GM12878 (cell line): ENCODE measurements around the gene BCORL1. TPM values are rescaled to one million over a fixed set of nuclear protein-coding genes. Genes with fewer than 3 reads are reported as not detected.

Experiments
- ATAC-seq: fragments of 200-7000 bp; cut with Tn5 transposase; 3 replicates; pipeline ENCODE4 v1.9.1; 2020; ENCODE audit warnings: mild to moderate bottlenecking, moderate library complexity
- BruUV-seq: library from RNA; stranded (reverse); fragments of 400-500 nt; replicated peaks from 2 replicates; lab custom pipeline; 2021; lab: Mats Ljungman, UMichigan
- CTCF ChIA-PET: fragments of 300-600 bp; sonication (Branson Sonifier 250); formaldehyde crosslinking; extraction: SDS; loops from one replicate; lab custom pipeline; 2021; ENCODE audit warnings: inconsistent platforms; lab: Yijun Ruan, JAX
- POLR2A ChIA-PET: fragments of 350-600 bp; formaldehyde crosslinking; extraction: SDS; loops from one replicate; lab custom pipeline; 2021; ENCODE audit warnings: inconsistent platforms; lab: Charles Lee
- RAD21 ChIA-PET: fragments of 300-600 bp; sonication (Branson Sonifier 250); formaldehyde crosslinking; loops from one replicate; lab custom pipeline; 2023; ENCODE audit warnings: antibody characterized with exemption; ENCODE audit not compliant: unreplicated experiment; lab: Charles Lee
- SMC1A ChIA-PET: fragments of 300-600 bp; sonication (Branson Sonifier 250); formaldehyde crosslinking; loops from one replicate; lab custom pipeline; 2023; ENCODE audit not compliant: unreplicated experiment, uncharacterized antibody; lab: Charles Lee
- DNase-seq: peaks from one replicate; pipeline ENCODE4 v3.0.0-alpha.2; 2011; ENCODE audit warnings: low read depth, low spot score
- FAIRE-seq: peaks from 3 replicates; lab custom pipeline; 2011; peaks lifted over from hg19 to GRCh38; lab: Jason Lieb, UNC
- H2AFZ ChIP-seq: 2 replicates; pipeline ENCODE4 v1.6.0; 2011; ENCODE audit warnings: low read depth, low read length, control low read depth; ENCODE audit not compliant: control insufficient read depth
- H3K27ac ChIP-seq: 2 replicates; pipeline ENCODE4 v1.5.1; 2011; ENCODE audit warnings: control low read depth; ENCODE audit not compliant: control insufficient read depth, insufficient read depth
- H3K27me3 ChIP-seq, 2 experiments: replicated peaks in 1 of 2; 2 replicates each; pipeline versions ENCODE4 v1.6.0 to v1.6.1; 2011; ENCODE audit warnings: low read length in 1 of 2; ENCODE audit not compliant: control insufficient read depth in 2 of 2, insufficient read depth in 2 of 2
- H3K36me3 ChIP-seq, 2 experiments: 2 replicates each; pipeline ENCODE4 v1.5.1; 2011; ENCODE audit warnings: low read length in 1 of 2; ENCODE audit not compliant: control insufficient read depth in 2 of 2, insufficient read depth in 2 of 2
- H3K4me1 ChIP-seq: 2 replicates; pipeline ENCODE4 v1.6.1; 2011; ENCODE audit warnings: mild to moderate bottlenecking, low read length, moderate library complexity, mixed read lengths; ENCODE audit not compliant: control insufficient read depth, insufficient read depth
- H3K4me2 ChIP-seq: 2 replicates; pipeline ENCODE4 v1.6.0; 2011; ENCODE audit warnings: control low read depth; ENCODE audit not compliant: control insufficient read depth, insufficient read depth
- H3K4me3 ChIP-seq: fragments of 200-600 bp; sonication (generic); 2 replicates; pipeline ENCODE4 v1.5.1; 2016
- H3K79me2 ChIP-seq: 2 replicates; pipeline ENCODE4 v1.6.0; 2011; ENCODE audit warnings: low read length; ENCODE audit not compliant: control insufficient read depth, insufficient read depth
- H3K9ac ChIP-seq: 2 replicates; pipeline ENCODE4 v1.8.0; 2011; ENCODE audit warnings: low read length, control low read depth, mixed read lengths; ENCODE audit not compliant: control insufficient read depth, insufficient read depth
- H3K9me3 ChIP-seq: replicated peaks from 3 replicates; pipeline ENCODE4 v1.5.1; 2011; ENCODE audit warnings: mild to moderate bottlenecking, low read length; ENCODE audit not compliant: control insufficient read depth, insufficient read depth
- H4K20me1 ChIP-seq: 2 replicates; pipeline ENCODE4 v1.6.0; 2011; ENCODE audit not compliant: control insufficient read depth, insufficient read depth
- POLR2A ChIP-seq: IDR thresholded peaks from 2 replicates; pipeline ENCODE4 v1.6.1; 2011; ENCODE audit warnings: low read depth, mild to moderate bottlenecking, low read length
- POLR2AphosphoS5 ChIP-seq: IDR thresholded peaks from 2 replicates; pipeline ENCODE4 v1.6.1; 2011; ENCODE audit warnings: mild to moderate bottlenecking, low read length, inconsistent platforms
- WGBS: methylation state at CpG from one replicate; pipeline ENCODE4 v1.1.6; 2016; ENCODE audit warnings: low lambda C conversion rate; ENCODE audit not compliant: insufficient replicate concordance, insufficient coverage; ENCODE audit errors: missing lambda C conversion rate; 5-methylcytosine and 5-hydroxymethylcytosine counted together
- in situ Hi-C: fragments of 300-500 bp; cut with MboI; formaldehyde crosslinking; loops from 9 replicates; pipeline ENCODE4 v1.14.3; 2018; ENCODE audit warnings: mixed read lengths
- intact Hi-C: fragments of 100-400 bp; cut with micrococcal nuclease; formaldehyde crosslinking; loops from one replicate; pipeline ENCODE4 v1.14.2; 2022; ENCODE audit not compliant: unreplicated experiment
- polyA plus RNA-seq, 11 experiments: library from polyadenylated mRNA; depleted of rRNA in 4 of 11; unstranded in 6 of 11; stranded (reverse) in 5 of 11; fragments of >200 nt; fragmentation: Nextera tagmentation in 4 of 11; fragmentation: Illumina TruSeq in 1 of 11; extraction: Ambion mirVana in 4 of 11; extraction: Trizol in 1 of 11; gene quantifications; 1 replicate in 1 of 11; 2 replicates in 10 of 11; pipeline versions ENCODE4 v1.2.1 to v1.2.3, GENCODE V29; 2011 to 2016; ENCODE audit warnings: inconsistent platforms in 2 of 11, missing spikeins in 2 of 11, low read depth in 1 of 11
- total RNA-seq, 4 experiments: library from RNA; depleted of rRNA in 3 of 4; stranded (reverse); fragments of >200 nt in 3 of 4; fragmentation: Illumina TruSeq in 1 of 4; extraction: Trizol in 1 of 4; gene quantifications; 2 replicates each; pipeline versions ENCODE4 v1.2.1 to v1.2.3, GENCODE V29; 2013 to 2021
- TF ChIP-seq, protein P1 (sequence below): fragments of 450-650 bp; IDR thresholded peaks from 2 replicates; pipeline ENCODE4 v1.6.1; 2016; ENCODE audit warnings: mild to moderate bottlenecking

Gene BCORL1
- total and polyA plus RNA-seq, 10 of the 15 experiments (the other 5 are each of a cell fraction or from before 2014, with no cell fraction given): 0.16 to 7.2 (median 0.94) TPM

DNA sequence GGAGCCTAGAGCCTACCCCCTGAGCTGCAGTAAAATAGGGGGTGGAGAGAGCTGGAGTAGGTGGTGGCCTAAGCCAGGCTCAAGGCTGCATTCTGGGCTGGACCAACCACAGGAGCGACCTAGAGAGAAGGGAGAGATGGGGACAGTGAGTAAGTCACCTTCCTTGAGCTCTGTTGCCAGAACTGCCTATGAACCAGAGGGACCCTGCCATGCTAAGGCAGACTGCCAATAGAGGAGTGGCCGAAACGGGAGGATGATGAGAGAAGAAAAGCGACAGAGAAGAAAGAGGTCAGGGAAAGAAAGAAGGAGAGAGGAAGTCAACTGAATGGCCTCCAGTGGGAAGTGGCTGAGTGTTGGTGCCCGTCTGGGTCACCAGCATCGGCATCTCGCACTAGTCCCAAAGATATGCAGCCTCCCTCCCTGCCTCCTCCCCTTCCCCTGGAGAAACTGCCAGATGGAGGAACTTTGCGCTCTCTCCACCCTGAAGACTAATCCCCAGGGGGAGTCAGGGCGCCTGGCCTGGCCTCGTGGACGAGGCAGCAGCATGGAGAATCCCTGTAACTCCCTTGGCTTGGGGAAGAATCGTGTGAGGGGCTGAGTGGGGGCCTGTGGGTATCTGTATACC is 99.1 kb downstream of the BCORL1 start:
- Histone ChIP-seq H3K4me3 (peak overlapping the region; percentile 56), H2AFZ (no peak overlapping the region), H3K27ac (peak overlapping the region; percentile 93), H3K79me2 (peaks cover 37% of the 10 kb centered on the region), H3K27me3 (no peaks in the 10 kb centered on the region), H3K4me1 (peaks cover 40% of the 10 kb centered on the region)
- FAIRE-seq (no peak), DNase-seq (no peak)
- RAD21 ChIA-PET: interaction anchor here (0.9 to 5.1 kb wide), 12 partner anchors 11 to 150 kb away, joined by 3 to 75 read pairs (median 3); partner anchors contain the start of gene AIFM1
- intact Hi-C loops (loop anchor here (1.0 to 10.0 kb wide), 3 partner anchors 39 to 183 kb away; partner anchors contain the start of genes RAB33A and ZNF280C), in situ Hi-C loops (loop anchor here (10.0 kb wide), 1 partner anchor 93 kb away; the partner anchor contains the start of gene RAB33A)
- TF ChIP-seq, protein P1, sequence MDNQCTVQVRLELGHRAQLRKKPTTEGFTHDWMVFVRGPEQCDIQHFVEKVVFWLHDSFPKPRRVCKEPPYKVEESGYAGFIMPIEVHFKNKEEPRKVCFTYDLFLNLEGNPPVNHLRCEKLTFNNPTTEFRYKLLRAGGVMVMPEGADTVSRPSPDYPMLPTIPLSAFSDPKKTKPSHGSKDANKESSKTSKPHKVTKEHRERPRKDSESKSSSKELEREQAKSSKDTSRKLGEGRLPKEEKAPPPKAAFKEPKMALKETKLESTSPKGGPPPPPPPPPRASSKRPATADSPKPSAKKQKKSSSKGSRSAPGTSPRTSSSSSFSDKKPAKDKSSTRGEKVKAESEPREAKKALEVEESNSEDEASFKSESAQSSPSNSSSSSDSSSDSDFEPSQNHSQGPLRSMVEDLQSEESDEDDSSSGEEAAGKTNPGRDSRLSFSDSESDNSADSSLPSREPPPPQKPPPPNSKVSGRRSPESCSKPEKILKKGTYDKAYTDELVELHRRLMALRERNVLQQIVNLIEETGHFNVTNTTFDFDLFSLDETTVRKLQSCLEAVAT: no peak
- TF ChIP-seq POLR2A: 0 out of 2 replicates have a peak, but pooled peaks have one; percentile 5
- TF ChIP-seq POLR2AphosphoS5: 0 out of 2 replicates have a peak, but pooled peaks have one; percentile 4
- TF ChIP-seq, all 136 proteins: peak for 2
- BruUV-seq: no TSS peak
- peak overlapping the region; percentile 47 for H3K9ac ChIP-seq
- H3K4me2 ChIP-seq: peak overlapping the region; percentile 92
- ChIA-PET SMC1A (interaction anchor here (0.7 to 4.7 kb wide), 9 partner anchors 10 to 109 kb away, joined by 3 to 69 read pairs (median 15); no protein-coding TSS in a partner anchor), CTCF (interaction anchor here (0.6 to 6.0 kb wide), 14 partner anchors 10 to 181 kb away, joined by 3 to 132 read pairs (median 6); partner anchors contain the start of gene AIFM1), POLR2A (interaction anchor here (0.7 to 2.4 kb wide), 5 partner anchors 17 to 309 kb away, joined by 3 to 13 read pairs (median 4); no protein-coding TSS in a partner anchor)
- 54% methylated on average over 11 of the region's 12 CpGs for WGBS
- no peaks in the 10 kb centered on the region for H4K20me1 ChIP-seq
- H3K9me3 ChIP-seq: no peaks in the 10 kb centered on the region
- peaks cover 0 to 7% of the 10 kb centered on the region in 2 experiments; a peak in 3 of 4 replicates for H3K36me3 ChIP-seq
- ATAC-seq: no peak
